GM19397 (cell line): ENCODE measurements around the gene PLEKHM2.

Experiments
- ATAC-seq: cut with Tn5 transposase; IDR thresholded peaks from one replicate; pipeline ENCODE4 v1.9.1; 2021; ENCODE audit warnings: mild to moderate bottlenecking, moderate library complexity; ENCODE audit not compliant: unreplicated experiment

PLEKHM2 gene

DNA sequence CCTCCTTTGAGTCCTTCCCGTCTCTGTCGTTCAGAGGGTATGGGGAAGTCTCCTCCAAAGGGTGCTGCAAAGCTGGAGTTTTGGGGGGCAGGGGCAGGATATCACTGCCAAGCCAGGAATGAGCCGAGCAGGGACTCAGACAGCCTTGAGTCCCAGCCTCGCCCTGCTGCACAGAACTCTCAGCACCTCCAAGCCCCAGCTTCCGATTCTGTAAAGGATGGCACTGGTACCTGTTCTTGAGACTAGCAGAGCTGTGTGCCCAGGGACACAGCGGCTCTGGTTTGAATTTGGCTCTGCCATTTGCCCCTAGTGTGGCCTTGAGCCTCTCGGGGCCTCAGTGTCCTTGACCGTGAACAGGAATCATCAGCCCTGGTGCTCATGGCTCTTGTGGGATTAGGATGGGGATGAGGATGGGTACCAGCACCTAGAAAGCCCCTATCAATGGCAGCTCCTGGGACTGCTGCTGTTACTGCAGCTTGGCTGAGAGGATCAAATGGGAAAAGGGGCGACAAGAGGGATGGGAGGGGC lies 73.0 kb downstream of the PLEKHM2 start:
- no peak for ATAC-seq

DNA sequence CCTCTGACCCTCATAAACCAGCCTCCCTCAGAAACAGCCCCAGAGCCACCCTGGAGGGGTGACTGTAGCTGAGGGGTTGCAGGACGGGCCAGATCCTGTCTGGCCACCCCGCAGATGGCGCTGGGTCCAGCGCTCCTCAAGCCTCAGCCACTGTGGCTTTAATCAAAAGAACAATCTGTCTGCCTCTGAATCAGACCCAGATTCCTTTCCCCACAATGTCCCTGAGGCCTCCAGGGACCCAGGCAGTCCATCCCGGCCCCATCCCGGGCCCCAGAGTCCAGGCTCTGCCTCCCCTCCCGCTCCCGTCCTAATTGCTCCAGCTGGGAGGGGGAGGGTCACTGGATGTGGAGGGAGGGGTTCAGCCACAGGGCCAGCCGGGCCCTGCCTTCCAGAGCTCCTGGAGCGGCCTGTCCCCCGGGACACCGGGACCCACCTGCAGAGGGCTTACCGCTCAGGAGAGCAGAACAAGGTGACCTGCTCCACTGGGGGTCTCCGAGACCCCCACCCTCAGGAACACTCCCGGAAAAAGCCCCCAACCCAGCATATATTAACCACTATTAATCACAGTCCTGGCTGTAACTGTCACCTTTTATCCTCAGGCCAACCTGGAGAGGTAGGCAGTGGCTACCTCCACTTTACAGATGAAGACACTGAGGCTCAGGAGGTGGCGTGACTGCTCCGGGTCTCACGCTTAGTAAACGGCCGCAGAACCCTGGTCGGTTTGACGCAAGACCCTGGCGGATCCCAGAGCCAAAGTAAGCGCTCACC lies 73.6 kb downstream of the PLEKHM2 start:
- ATAC-seq, result no peak

DNA sequence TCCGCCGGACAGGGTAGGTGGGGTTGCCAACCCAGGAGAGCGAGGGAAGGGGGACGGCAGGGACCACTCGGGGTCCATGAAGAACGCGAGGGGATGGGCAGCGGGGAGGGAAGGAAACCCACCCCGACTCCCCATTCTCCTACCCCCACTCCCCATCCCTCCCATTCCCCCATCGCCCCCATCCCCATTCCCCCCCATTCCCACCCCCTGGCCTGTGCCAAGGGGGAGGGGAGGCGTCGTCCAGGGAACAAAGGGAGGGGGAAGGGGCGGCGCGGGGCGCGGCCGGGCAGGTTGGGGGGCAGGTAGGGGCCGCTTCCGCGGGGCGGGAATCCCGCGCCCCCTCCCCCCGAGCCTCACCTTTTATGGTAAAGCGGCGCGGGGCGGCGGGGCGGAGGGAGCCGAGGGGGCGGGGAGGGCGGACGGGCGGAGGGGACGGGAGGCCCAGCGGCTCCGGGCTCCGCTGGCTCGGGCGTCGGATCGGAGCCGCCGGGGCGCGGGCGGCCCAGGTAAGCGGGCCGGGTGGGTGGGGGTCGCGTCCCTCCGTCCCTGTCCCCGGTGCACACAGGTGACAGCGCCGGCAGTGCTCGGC lies 74.3 kb downstream of the PLEKHM2 start, which contains the start of gene FBLIM1:
TSS of gene FBLIM1 (plus strand) at position 453 of the 589 bp plus-strand sequence. CDS start 6,189 bp downstream, outside the sequence.
- ATAC-seq, result no peak

DNA sequence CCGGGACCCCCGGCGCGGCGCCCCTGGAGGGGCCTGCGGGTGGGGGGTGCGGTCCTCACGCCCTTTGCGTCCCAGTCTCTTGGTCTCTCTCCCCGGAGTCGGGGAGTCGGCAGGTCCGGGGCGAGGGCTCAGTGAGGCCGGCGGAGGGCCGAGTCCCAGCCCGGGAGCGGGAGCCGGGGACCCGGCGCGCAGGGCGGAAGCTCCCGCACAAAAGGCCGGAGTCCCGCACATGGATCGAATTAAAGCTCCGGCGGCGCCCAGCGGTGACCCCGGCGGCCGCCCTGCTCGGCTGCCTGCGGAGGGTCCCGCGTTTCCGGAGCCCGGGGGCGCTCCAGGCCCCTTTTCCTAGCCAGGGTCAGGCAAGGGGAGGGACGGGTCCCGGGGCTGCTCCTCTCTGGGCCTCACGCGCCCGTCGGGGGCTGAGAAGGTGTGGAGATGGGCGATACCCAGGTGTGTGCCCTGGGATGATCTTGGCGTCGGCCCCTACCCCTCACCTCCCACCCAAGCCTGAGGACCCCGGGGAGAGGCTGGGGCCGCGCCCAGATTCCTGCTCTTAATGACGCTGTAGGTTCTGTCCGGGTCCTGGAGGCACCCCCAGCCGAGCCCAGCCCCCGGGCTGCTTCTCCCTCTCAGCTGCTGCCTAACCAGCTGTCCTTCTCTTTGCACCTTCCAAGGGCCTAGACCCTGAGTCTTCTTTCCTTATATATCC lies 75.0 kb downstream of the PLEKHM2 start:
- no peak for ATAC-seq

DNA sequence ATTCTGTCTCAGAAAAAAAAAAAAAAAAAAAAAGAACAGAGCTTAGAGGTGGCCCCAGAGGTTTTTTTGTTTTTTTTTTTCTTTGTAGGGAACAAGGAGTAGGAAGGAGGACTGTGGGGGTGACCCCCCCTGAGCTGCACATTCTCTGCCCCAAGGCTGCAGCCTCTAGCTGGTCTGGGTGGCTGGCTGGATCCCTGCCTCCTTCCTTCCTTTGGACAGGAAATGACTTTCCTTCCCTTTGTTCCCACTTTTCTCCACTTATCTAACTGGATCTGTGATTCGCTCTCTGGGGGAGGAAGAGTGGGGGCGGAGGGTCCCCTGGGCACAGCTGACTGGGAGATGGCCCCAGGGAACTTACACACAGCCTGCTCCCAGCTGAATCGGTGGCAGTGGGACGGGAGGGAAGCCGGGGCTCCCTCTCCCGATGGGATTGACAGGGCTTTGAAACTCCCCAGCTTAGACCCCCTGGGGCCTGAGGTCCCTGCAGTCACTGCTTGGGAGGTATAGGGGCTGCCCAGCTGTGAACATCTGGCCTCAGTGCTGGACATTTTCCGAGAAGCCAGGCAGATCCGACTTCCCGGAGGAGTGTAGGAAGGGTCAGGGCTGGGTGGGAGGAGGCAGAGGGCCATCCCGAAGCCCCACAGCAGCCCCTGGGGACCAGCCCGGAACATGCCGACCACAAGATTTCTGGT lies 76.5 kb downstream of the PLEKHM2 start:
- ATAC-seq, result no peak

DNA sequence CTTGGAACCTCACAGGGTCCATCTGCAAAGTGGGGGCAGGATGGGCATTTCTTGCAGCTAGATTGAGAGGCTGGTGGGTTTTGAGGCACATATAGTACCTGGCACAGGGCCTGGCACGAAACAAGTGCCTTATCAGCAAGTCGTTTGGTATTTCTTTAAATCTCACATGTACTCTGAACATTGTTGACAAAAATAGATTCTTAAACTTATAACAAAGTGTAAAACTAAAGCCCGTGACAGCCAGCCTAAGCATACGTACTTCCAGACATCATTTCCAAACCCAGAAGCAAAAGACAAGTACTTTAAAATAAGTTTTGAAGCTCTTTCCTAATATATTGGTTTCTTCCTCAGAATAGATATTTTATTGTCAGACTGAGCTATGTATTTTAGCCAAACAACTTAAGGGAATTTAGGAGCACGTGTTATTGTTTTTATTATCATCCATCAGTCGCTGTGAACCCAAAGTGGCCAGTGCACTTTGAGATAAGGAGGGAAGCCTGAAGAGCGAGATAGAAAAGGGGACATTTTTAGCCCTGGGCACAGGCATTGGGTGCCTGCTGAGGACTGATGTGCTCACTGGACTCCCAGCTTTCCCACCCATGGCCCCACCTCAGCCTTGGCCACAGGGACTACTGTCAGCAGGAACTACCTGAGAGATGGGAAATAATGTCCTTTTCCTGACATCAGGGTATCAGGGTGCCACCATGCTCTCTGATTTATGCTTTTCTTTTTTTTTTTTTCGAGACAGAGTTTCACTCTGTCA lies 77.4 kb downstream of the PLEKHM2 start:
- ATAC-seq, result no peak

DNA sequence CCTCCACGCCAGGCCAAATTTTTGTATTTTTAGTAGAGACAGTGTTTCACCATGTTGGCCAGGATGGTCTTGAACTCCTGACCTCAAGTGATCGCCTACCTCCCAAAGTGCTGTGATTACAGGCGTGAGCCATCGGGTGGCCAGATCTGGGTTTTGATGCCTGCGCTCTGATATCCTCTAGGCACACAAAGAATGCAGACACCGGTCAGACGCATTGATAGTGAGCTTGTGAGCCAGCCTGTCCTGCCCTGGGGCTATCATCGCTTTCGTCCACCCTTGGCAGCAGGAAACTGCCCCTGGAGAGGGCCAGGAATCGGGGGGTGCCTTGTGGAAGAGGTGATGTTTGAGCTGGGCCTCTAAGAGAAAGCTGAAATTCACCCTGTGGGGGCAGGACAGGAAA lies 78.4 kb downstream of the PLEKHM2 start:
- ATAC-seq, result no peak

DNA sequence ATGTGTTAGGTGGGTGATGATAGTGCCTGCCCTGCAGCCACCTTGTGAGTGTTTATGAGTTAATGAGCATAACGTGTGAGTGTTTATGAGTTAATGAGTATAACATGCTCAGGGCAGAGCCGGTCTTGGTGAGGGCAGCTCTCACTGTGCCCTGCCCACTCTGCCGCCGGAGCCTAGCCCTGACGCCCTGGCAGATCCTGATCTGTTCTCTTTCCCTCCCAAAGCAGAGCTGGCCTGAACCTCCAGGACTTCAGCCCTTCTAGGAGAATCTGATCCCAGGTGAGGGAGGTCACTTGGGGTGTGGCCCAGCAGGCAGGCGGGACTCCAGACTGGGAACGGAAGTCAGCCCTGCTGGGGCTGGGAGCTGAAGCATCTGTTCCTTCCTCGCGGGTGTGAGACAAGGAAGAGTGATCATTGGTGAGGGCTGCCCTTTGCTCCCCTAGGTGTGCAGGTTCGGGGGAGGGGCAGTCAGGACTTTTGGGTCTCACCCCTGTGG lies 80.2 kb downstream of the PLEKHM2 start:
- no peak for ATAC-seq

DNA sequence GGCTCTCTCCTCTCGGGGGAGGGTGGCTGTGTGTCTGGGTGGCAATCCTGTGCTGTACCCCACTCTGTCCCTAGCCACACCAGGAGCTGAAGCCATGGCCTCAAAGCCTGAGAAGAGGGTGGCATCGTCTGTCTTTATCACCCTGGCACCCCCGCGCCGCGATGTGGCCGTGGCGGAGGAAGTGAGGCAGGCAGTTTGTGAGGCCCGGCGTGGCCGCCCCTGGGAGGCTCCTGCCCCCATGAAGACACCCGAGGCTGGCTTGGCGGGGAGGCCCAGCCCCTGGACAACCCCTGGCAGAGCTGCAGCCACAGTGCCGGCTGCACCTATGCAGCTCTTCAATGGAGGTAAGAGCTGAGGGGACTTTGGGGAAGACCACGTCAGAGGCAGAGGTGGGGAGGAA lies 80.8 kb downstream of the PLEKHM2 start:
- ATAC-seq, result no peak

DNA sequence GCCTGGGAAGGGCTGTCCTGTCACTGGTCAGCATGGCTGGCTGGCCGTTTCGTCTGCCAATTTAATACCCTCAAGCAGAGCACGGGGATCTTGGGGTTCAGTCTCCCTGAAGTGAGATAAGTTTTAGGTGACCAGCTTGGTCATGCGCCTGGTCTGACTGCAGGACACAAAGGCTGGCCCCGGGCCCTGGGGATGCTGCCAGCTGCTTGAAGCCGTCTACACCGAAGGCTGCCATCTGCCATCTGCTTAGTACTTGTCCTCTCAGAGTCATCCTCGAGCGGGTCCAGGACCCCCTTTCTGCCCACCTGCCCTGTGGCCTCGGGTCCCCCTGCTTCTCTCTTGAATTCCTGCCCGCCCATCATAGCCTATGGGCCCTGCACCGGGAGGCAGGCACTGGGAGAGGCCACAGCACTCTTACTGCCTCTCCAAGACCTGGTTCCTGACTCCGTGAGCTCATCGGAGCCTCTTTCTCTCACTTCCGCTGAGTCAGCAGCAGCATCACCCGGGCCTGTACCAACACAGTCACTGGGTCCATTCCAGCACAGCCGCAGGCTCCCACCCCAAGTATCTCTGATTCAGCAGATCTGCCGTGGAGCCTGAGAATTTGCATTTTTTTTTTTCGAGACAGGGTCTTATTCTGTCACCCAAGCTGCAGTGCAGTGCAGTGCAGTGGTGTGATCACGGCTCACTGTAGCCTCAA lies 81.5 kb downstream of the PLEKHM2 start:
- ATAC-seq, result no peak

DNA sequence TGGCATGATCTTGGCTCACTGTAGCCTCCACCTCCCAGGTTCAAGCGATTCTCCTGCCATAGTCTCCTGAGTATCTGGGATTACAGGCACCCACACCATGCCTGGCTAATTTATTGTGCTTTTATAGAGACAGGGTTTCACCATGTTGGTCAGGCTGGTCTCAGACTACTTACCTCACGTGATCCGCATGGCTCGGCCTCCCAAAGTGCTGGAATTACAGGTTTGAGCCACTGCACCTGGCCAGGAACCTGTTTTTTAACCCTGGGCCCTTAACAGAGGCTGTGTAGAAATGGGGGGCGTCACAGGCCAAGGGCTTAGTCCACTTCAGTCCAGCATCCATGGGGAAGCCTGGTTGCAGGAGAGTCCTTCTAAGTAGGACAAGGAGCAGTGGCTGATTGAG lies 83.8 kb downstream of the PLEKHM2 start:
- no peak for ATAC-seq

DNA sequence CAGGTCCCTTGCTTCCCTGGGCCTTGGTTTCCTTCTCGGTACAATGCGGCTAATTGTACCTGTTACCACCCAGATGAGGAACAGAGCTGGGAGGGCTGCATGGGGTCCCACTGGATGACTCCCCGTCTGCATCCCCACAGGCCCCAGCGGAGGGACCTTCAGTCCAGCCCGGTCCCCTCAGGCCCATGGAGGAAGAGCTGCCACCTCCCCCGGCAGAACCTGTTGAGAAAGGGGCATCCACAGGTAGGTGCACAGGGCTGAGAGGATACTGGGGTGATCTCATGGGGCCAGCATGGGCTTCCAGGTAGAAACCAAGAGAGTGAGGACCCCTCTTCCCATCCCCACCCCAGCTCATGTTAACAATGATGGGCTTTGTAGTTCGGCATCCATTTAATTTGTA lies 84.3 kb downstream of the PLEKHM2 start:
- ATAC-seq, result no peak

DNA sequence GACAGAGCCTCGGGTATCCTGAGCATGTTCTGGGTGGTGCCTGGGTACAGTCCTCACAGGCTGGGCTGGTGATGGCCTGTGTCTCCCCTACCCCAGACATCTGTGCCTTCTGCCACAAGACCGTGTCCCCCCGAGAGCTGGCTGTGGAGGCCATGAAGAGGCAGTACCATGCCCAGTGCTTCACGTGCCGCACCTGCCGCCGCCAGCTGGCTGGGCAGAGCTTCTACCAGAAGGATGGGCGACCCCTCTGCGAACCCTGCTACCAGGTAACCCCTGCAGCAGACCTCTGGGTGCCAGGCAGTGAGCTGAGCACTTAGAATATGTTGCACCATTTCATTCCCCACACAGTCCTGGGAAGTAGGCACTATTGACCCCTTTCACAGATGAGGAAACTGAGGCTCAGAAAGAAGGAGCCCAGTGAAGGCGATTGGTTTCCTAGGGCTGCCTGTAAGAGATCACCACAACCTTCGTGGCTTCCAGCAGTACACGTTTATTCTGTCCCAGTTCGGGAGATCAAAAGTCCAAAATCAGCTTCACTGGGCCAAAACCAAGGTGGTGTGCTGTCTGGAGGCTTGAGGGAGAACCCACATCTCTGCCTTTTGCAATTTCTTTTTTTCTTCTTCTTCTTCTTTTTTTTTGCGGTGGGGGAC lies 86.3 kb downstream of the PLEKHM2 start:
- ATAC-seq, result no peak

DNA sequence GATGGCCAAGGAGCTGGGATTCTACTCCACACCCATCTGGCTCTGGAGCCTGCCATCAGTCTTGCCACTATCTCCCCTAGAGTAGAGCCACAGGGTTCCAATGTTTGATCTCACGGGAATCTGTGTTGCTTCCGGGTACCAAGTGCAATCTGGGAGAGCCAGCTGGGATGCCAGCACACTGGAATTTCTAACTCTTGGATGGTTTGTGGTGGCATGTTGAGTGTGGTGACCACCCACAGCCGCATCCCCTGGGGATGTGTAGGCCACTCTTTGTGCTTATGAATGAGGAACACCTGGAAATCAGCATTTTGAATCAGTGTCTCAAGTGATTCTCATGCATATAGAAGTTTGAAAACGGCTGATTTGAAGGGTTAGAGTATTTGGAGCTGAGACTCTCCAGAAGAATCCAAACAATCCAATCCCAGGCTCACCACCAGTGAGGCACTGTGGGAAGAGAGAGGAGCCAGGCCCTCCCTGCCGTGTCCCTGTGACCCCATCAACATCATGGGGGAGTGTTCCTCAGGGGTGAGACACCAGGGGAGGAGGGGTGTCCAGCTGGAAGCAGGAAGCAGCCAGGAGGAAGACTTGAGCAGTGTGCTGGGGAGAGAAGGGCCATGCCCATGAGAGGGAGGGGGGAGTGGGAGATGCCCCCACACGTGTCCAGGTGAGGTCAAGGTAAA lies 87.9 kb downstream of the PLEKHM2 start:
- no peak for ATAC-seq

DNA sequence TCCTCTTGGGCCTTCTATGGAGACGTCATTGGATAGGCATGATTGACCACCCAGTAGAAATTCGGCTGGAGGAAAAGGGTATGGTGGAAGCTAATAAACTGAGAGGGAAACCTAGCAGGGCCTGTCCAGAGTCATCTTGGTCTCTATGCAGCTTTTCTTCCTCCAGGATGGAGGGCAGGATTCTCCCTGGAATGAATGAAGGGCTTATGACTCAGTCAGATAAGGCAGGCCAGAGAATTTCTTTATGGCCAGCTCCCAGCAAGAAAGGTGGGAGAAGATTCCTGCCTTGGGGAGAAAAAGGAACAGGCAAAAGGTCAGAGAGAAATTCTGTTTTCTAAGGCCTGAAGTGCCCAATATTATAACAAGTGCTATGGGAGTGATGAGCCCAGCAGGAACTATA lies 91.6 kb downstream of the PLEKHM2 start:
- ATAC-seq, result no peak

DNA sequence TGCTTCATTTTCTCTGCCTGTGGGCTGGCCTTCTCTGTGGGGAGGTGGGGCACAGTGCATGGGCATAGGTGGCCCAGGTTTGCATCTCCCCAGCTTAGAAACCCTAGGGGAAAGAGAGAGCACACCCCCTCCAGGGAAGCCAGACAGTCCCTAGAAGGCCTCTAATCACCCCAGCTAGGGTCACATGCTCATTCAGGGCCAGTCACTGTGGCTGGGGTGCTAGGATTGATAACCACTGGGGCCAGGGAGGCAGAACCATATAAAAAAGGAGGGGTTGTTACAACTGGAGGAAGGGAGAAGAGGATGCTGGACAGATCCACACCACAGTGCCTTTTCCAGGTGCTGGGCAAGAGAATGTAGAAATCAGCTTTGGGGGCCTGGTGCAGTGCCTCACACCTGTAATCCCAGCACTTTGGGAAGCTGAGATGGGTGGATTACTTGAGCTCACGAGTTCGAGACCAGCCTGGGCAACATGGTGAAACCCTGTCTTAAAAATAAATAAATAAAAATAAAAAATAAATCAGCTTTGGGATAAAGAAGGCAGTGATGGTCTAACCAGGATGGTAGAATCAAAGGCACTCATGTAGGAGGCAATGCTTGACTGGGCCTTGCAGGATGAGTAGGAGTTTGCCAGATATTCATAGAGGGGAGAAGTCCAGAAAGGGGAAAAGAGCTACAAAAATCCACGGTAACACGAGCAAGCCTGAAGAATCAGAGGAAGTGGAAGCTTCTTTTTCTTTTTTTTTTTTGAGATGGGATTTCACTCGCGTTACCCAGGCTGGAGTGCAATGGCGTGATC lies 94.0 kb downstream of the PLEKHM2 start:
- ATAC-seq, result no peak
